ENCODE data around the gene TENT4B. TPM values are rescaled to one million over a fixed set of nuclear protein-coding genes. Genes with fewer than 3 reads are reported as not detected.

TENT4B gene
- total RNA-seq, 1 experiment from 2014 or later: 16.9 TPM

GRCh38 chr16:50209546-50210265 is 56.6 kb downstream of the TENT4B start:
- Histone ChIP-seq H3K27me3 (ENCODE audit: insufficient read depth, low read length) (no peaks in the 10 kb centered on the region), H3K9ac (ENCODE audit: low read length) (no peak overlapping the region), H2AFZ (ENCODE audit: low read depth, low read length, poor library complexity, severe bottlenecking) (no peak overlapping the region), H3K4me1 (ENCODE audit: control insufficient read depth in 1 of 2, insufficient read depth in 2 of 2, low read length in 2 of 2) (peaks cover 0 to 15% of the 10 kb centered on the region in 2 experiments; a peak in 2 of 4 replicates), H3K9me2 (ENCODE audit: insufficient read depth) (no peaks in the 10 kb centered on the region), H3K4me2 (ENCODE audit: low read length) (no peak overlapping the region), H3K79me2 (ENCODE audit: insufficient read depth, low read length) (peaks cover 38% of the 10 kb centered on the region), H3K4me3 (replicated peaks in 1 of 2; ENCODE audit: low read depth in 1 of 2, low read length in 2 of 2) (no peak overlapping the region), H4K20me1 (ENCODE audit: insufficient read depth) (no peaks in the 10 kb centered on the region), H3K27ac (ENCODE audit: low read depth, low read length) (no peak overlapping the region), H3K36me3 (ENCODE audit: control insufficient read depth in 1 of 2, insufficient read depth in 2 of 2, low read length in 2 of 2) (peaks cover 1 to 7% of the 10 kb centered on the region in 2 experiments; a peak in 2 of 4 replicates), H3K9me3 (ENCODE audit: control insufficient read depth in 1 of 2, insufficient read depth in 1 of 2, low read depth in 1 of 2, low read length in 2 of 2) (no peaks in the 10 kb centered on the region)
- ATAC-seq: no peak
- ChIA-PET POLR2A (interaction anchor here (0.9 kb wide), 1 partner anchor 144 kb away, joined by 4 read pairs; the partner anchor contains the start of gene HEATR3), RAD21 (ENCODE audit: low non-redundant PET in 1 of 2, low total read pairs in 2 of 2, uncharacterized antibody in 2 of 2, unreplicated experiment in 2 of 2) (interaction anchor here (1.1 to 1.9 kb wide), 5 partner anchors 142 to 252 kb away, joined by 5 to 9 read pairs (median 5); partner anchors contain the start of gene CNEP1R1 (in 2 of the 2)), CTCF (interaction anchor here (0.6 to 4.7 kb wide), 25 partner anchors 9 to 802 kb away, joined by 3 to 65 read pairs (median 5); partner anchors contain the start of genes CNEP1R1 and HEATR3)
- TF ChIP-seq SP1 (IDR thresholded peaks at IDR 0.05; ENCODE audit: low read depth) (no peak), POLR2A (IDR thresholded peaks at IDR 0.05; ENCODE audit: borderline replicate concordance, extremely low read depth, insufficient read depth, insufficient read length) (no peak), ELF1 (IDR thresholded peaks at IDR 0.05; ENCODE audit: borderline replicate concordance, low read depth) (no peak), POLR2AphosphoS5 (IDR thresholded peaks at IDR 0.05; ENCODE audit: low read depth, low read length) (no peak), ZFX (IDR thresholded peaks at IDR 0.05) (no peak), EZH2 (IDR thresholded peaks at IDR 0.05) (no peak), MAX (IDR thresholded peaks at IDR 0.05) (no peak), ATF3 (IDR thresholded peaks at IDR 0.05) (no peak), EGR1 (IDR thresholded peaks at IDR 0.05; ENCODE audit: low read depth) (no peak), ZNF274 (IDR thresholded peaks at IDR 0.05; ENCODE audit: low read depth, low read length) (no peak), RAD21 (IDR thresholded peaks at IDR 0.05; ENCODE audit: low read depth) (no peak), JUND (IDR thresholded peaks at IDR 0.05) (no peak), ZBTB33 (IDR thresholded peaks at IDR 0.05; ENCODE audit: extremely low read depth, insufficient replicate concordance, low read length) (no peak), CEBPB (IDR thresholded peaks at IDR 0.05; ENCODE audit: low read depth) (no peak), CTCF (IDR thresholded peaks at IDR 0.05 in 2 of 3, conservative IDR thresholded peaks at IDR 0.05 in 1 of 3; ENCODE audit: borderline replicate concordance in 1 of 3, insufficient read depth in 1 of 3, low read depth in 2 of 3, low read length in 2 of 3) (no peak), FOSL1 (IDR thresholded peaks at IDR 0.05; ENCODE audit: low read depth) (no peak), SRF (IDR thresholded peaks at IDR 0.05; ENCODE audit: low read depth) (no peak), YY1 (IDR thresholded peaks at IDR 0.05; ENCODE audit: extremely low read depth, insufficient replicate concordance, low read depth, low read length) (no peak), REST (IDR thresholded peaks at IDR 0.05; ENCODE audit: low read depth) (no peak)
- no TSS peak for BruUV-seq (replicated peaks)
- intact Hi-C loops (cut with micrococcal nuclease): loop anchor here (1.0 to 5.0 kb wide), 3 partner anchors 142 to 458 kb away; partner anchors contain the start of gene CNEP1R1
- DNase-seq (ENCODE audit: low read depth, low spot score): no peak

Data from HCT116 (cell line).